Activated CD8-positive, alpha-beta T cell treated with anti-CD3 and anti-CD28 coated beads for 36 hours (primary cell): Measurements from ENCODE around the gene RNF7. TPM values are rescaled to one million over a fixed set of nuclear protein-coding genes. Genes with fewer than 3 reads are reported as not detected.

ENCODE experiments used
- ATAC-seq: fragments of 200-7000 bp; cut with Tn5 transposase; one replicate; pipeline ENCODE4 v1.10.0; 2021; ENCODE audit warnings: mild to moderate bottlenecking, moderate library complexity
- CTCF ChIA-PET: fragments of 350-600 bp; sonication (Branson Sonifier 250); formaldehyde crosslinking; loops from one replicate; lab custom pipeline; 2021; ENCODE audit warnings: antibody characterized with exemption; lab: Charles Lee
- POLR2A ChIA-PET: fragments of 350-600 bp; sonication (Branson Sonifier 250); formaldehyde crosslinking; loops from one replicate; lab custom pipeline; 2021; ENCODE audit warnings: antibody characterized with exemption; lab: Charles Lee
- DNase-seq: peaks from one replicate; pipeline ENCODE4 v3.0.0-alpha.2; 2020
- H3K27ac Mint-ChIP-seq: one replicate; pipeline ENCODE4 v1.8.0; 2021; ENCODE audit warnings: mild to moderate bottlenecking, mixed read lengths
- H3K27me3 Mint-ChIP-seq: one replicate; pipeline ENCODE4 v1.8.0; 2021; ENCODE audit warnings: mixed read lengths
- H3K36me3 Mint-ChIP-seq: one replicate; pipeline ENCODE4 v1.8.0; 2021; ENCODE audit warnings: low read depth, mixed read lengths
- H3K4me1 Mint-ChIP-seq: one replicate; pipeline ENCODE4 v1.8.0; 2021; ENCODE audit warnings: low read depth, mixed read lengths
- H3K4me3 Mint-ChIP-seq: one replicate; pipeline ENCODE4 v1.8.0; 2021; ENCODE audit warnings: mild to moderate bottlenecking, moderate library complexity, mixed read lengths
- H3K9me3 Mint-ChIP-seq: one replicate; pipeline ENCODE4 v1.8.0; 2021; ENCODE audit warnings: mixed read lengths
- CTCF ChIP-seq: fragments of 200-600 bp; IDR thresholded peaks from one replicate; pipeline ENCODE4 v1.8.0; 2022; ENCODE audit warnings: antibody characterized with exemption, mild to moderate bottlenecking
- intact Hi-C: fragments of 100-400 bp; cut with micrococcal nuclease; formaldehyde crosslinking; loops from one replicate; pipeline ENCODE4 v1.10.0; 2022
- total RNA-seq, 2 experiments: library from RNA; stranded (reverse); gene quantifications; one replicate each; pipeline ENCODE4 v1.2.3, GENCODE V29; 2021

RNF7 gene
- total RNA-seq, 2 experiments from 2014 or later = 56.1 to 57.9 TPM

- Mint-ChIP-seq H3K4me1 (peaks cover 2% of the 10 kb centered on the region), H3K4me3 (no peak overlapping the region), H3K27me3 (no peaks in the 10 kb centered on the region), H3K36me3 (no peaks in the 10 kb centered on the region), H3K9me3 (no peaks in the 10 kb centered on the region), H3K27ac (no peak overlapping the region)
- no peak for DNase-seq
- intact Hi-C loops = no loop called here
- ChIA-PET CTCF (interaction anchor here (0.7 to 1.8 kb wide), 2 partner anchors 10 to 149 kb away, joined by 5 to 9 read pairs; no protein-coding TSS in a partner anchor), POLR2A (interaction anchor here (1.7 to 2.5 kb wide), 2 partner anchors 9 to 32 kb away, joined by 6 to 8 read pairs; no protein-coding TSS in a partner anchor)
- no peak for TF ChIP-seq CTCF
- no peak for ATAC-seq
These were observed 26.4 kb downstream of the RNF7 start for GRCh38 chr3:141764465-141764864.

- DNase-seq = no peak
- H3K27me3 Mint-ChIP-seq = no peaks in the 10 kb centered on the region
- intact Hi-C loops = no loop called here
- peaks cover 2% of the 10 kb centered on the region for H3K4me1 Mint-ChIP-seq
- no peak overlapping the region for H3K4me3 Mint-ChIP-seq
- H3K9me3 Mint-ChIP-seq = no peaks in the 10 kb centered on the region
- H3K27ac Mint-ChIP-seq = no peak overlapping the region
- TF ChIP-seq CTCF = no peak
- POLR2A ChIA-PET = interaction anchor here (0.6 to 2.5 kb wide), 4 partner anchors 10 to 686 kb away, joined by 3 to 8 read pairs (median 4); no protein-coding TSS in a partner anchor
- CTCF ChIA-PET = no interaction called here
- ATAC-seq = no peak
- H3K36me3 Mint-ChIP-seq = no peaks in the 10 kb centered on the region
These were observed 26.9 kb downstream of the RNF7 start for GRCh38 chr3:141764986-141765385.

- no peaks in the 10 kb centered on the region for H3K27me3 Mint-ChIP-seq
- POLR2A ChIA-PET = interaction anchor here (0.9 to 1.4 kb wide), 3 partner anchors 28 to 110 kb away, joined by 3 to 4 read pairs (median 4); partner anchors contain the start of gene ATP1B3
- CTCF ChIA-PET = no interaction called here
- H3K9me3 Mint-ChIP-seq = no peaks in the 10 kb centered on the region
- H3K4me1 Mint-ChIP-seq = peaks cover 2% of the 10 kb centered on the region
- no peak for TF ChIP-seq CTCF
- intact Hi-C loops = no loop called here
- no peak for DNase-seq
- peak; percentile 34 for ATAC-seq
- no peak overlapping the region for H3K4me3 Mint-ChIP-seq
- H3K36me3 Mint-ChIP-seq = no peaks in the 10 kb centered on the region
- H3K27ac Mint-ChIP-seq = no peak overlapping the region
These were observed 29.0 kb downstream of the RNF7 start for GRCh38 chr3:141767066-141767465.

DNA sequence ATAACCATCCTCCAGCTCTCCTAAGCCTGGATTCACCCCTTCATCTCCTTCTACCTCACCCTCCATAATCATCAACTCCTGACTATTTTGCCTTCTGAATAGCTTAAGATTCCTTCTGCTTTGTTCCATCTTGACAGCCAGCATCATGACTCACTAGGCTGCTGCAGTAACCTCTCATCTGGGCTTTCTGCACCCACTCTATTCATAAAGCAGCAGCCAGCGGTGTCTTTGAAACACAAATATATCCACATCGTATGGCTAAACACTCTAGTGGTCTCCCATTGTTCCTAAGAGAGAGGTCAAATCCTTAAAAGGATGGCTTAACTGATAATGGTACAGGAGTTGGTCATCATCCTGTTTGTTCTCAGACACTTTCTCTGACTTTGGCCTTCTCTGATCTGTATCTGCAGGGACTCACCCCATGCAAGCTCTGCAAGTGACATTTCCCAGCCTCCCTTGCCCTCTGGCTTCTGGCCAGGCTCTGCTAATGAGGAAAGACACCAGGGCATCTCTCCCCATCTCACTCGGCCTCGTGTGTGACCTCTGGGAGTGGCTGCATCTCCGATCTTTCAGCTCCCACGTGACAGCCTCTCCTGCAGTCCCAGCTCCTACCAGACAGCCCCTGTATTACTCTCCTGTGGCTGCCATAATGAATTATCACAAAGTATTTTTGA is 31.3 kb downstream of the RNF7 start:
- no peak overlapping the region for H3K4me3 Mint-ChIP-seq
- DNase-seq = no peak
- ChIA-PET POLR2A (interaction anchor here (1.0 to 1.1 kb wide), 2 partner anchors 13 to 31 kb away, joined by 3 to 4 read pairs; no protein-coding TSS in a partner anchor), CTCF (no interaction called here)
- H3K9me3 Mint-ChIP-seq = no peaks in the 10 kb centered on the region
- intact Hi-C loops = no loop called here
- TF ChIP-seq CTCF = no peak
- peaks cover 2% of the 10 kb centered on the region for H3K4me1 Mint-ChIP-seq
- ATAC-seq = no peak
- no peaks in the 10 kb centered on the region for H3K27me3 Mint-ChIP-seq
- no peaks in the 10 kb centered on the region for H3K36me3 Mint-ChIP-seq
- H3K27ac Mint-ChIP-seq = no peak overlapping the region

DNA sequence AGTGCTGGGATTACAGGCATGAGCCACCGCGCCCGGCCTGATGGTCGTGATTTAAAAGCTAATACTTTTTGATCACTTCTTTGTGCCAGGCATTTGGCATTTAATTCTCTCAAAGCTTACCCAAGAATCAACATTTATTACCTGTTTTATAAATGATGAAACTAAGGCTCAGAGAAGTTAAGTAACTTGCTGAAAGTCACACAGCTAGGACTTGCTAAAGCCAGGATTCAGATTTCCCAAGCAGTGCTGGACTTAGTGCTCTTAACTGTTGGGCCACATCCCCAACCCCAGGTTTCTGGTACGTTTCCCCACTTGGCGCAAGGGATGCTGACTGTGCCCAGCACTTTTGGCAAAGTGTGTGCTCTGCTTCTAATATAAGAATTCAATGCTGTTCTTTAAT is 35.6 kb downstream of the RNF7 start:
- ATAC-seq (no peak), DNase-seq (no peak)
- ChIA-PET POLR2A (interaction anchor here (0.7 to 1.4 kb wide), 2 partner anchors 13 to 18 kb away, joined by 3 read pairs; no protein-coding TSS in a partner anchor), CTCF (interaction anchor here (0.9 kb wide), 1 partner anchor 50 kb away, joined by 3 read pairs; no protein-coding TSS in a partner anchor)
- no peaks in the 10 kb centered on the region for H3K27me3 Mint-ChIP-seq
- no peaks in the 10 kb centered on the region for H3K9me3 Mint-ChIP-seq
- no peak for TF ChIP-seq CTCF
- intact Hi-C loops = no loop called here
- H3K36me3 Mint-ChIP-seq = no peaks in the 10 kb centered on the region
- H3K27ac Mint-ChIP-seq = no peak overlapping the region
- no peak overlapping the region for H3K4me3 Mint-ChIP-seq
- H3K4me1 Mint-ChIP-seq = no peaks in the 10 kb centered on the region
